CMK (cell line): ENCODE measurements around the gene VTI1A.
"Not testable (repeated sequence)": the region's sequence is repeated elsewhere in the genome, so short reads cannot be mapped to it uniquely, and the experiment has no call there.

Experiments used
- DNase-seq: peaks from one replicate; pipeline ENCODE4 v3.0.0-alpha.2; 2010; ENCODE audit warnings: low read depth

Gene VTI1A

GRCh38 chr10:112507046-112507445, 60.0 kb downstream of the VTI1A start:
- no peak for DNase-seq

- DNase-seq = no peak
Measured at GRCh38 chr10:112507988-112508387, 61.0 kb downstream of the VTI1A start.

- DNase-seq = no peak
Measured at GRCh38 chr10:112509558-112510291, 62.7 kb downstream of the VTI1A start.

- DNase-seq = no peak
Measured at GRCh38 chr10:112510384-112510783, 63.4 kb downstream of the VTI1A start.

GRCh38 chr10:112512294-112512693, 65.3 kb downstream of the VTI1A start:
- no peak for DNase-seq

GRCh38 chr10:112515126-112515525, 68.1 kb downstream of the VTI1A start:
- no peak for DNase-seq

GRCh38 chr10:112515852-112516251, 68.8 kb downstream of the VTI1A start:
- no peak for DNase-seq

GRCh38 chr10:112517451-112517862, 70.4 kb downstream of the VTI1A start:
- no peak for DNase-seq

GRCh38 chr10:112519133-112519761, 72.2 kb downstream of the VTI1A start:
- DNase-seq = no peak

GRCh38 chr10:112520914-112521313, 73.9 kb downstream of the VTI1A start:
- DNase-seq = no peak

GRCh38 chr10:112524641-112525040, 77.6 kb downstream of the VTI1A start:
- DNase-seq = no peak

- DNase-seq = no peak
Measured at GRCh38 chr10:112525200-112525599, 78.2 kb downstream of the VTI1A start.

GRCh38 chr10:112526139-112526538, 79.1 kb downstream of the VTI1A start:
- no peak for DNase-seq

- no peak for DNase-seq
Measured at GRCh38 chr10:112526906-112527305, 79.9 kb downstream of the VTI1A start.

- no peak for DNase-seq
Measured at GRCh38 chr10:112528235-112528634, 81.2 kb downstream of the VTI1A start.

- DNase-seq = no peak
Measured at GRCh38 chr10:112531421-112531820, 84.4 kb downstream of the VTI1A start.

- no peak for DNase-seq
Measured at GRCh38 chr10:112532189-112532588, 85.2 kb downstream of the VTI1A start.

- no peak for DNase-seq
Measured at GRCh38 chr10:112532956-112533355, 85.9 kb downstream of the VTI1A start.

GRCh38 chr10:112533916-112534315, 86.9 kb downstream of the VTI1A start:
- DNase-seq = no peak

GRCh38 chr10:112535531-112535951, 88.5 kb downstream of the VTI1A start:
- DNase-seq = no peak

- no peak for DNase-seq
Measured at GRCh38 chr10:112536663-112537062, 89.6 kb downstream of the VTI1A start.

GRCh38 chr10:112538168-112538567, 91.2 kb downstream of the VTI1A start:
- no peak for DNase-seq

GRCh38 chr10:112539340-112539739, 92.3 kb downstream of the VTI1A start:
- no peak for DNase-seq

GRCh38 chr10:112542823-112543222, 95.8 kb downstream of the VTI1A start:
- DNase-seq = not testable (repeated sequence)
